K562 (cell line): ENCODE results near the gene MLLT3. TPM values are rescaled to one million over a fixed set of nuclear protein-coding genes. Genes with fewer than 3 reads are reported as not detected.

Experiments
- ATAC-seq: fragments of 200-7000 bp; cut with Tn5 transposase; 3 replicates; pipeline ENCODE4 v1.9.1; 2020; ENCODE audit warnings: moderate library complexity
- BruUV-seq: library from RNA; stranded (reverse); fragments of 400-500 nt; replicated peaks from 2 replicates; lab custom pipeline; 2021; lab: Mats Ljungman, UMichigan
- CTCF ChIA-PET: fragments of 300-600 bp; formaldehyde crosslinking; extraction: SDS; loops from one replicate; lab custom pipeline; 2021; ENCODE audit warnings: low intra/inter-chr PET ratio; lab: Yijun Ruan, JAX
- POLR2A ChIA-PET: fragments of 300-600, 350-650 bp; sonication (Branson Sonifier 250); formaldehyde crosslinking; extraction: SDS; loops from one replicate; lab custom pipeline; 2021; ENCODE audit warnings: antibody characterized with exemption, inconsistent platforms; lab: Yijun Ruan, JAX
- DNase-seq, 4 experiments: peaks; one replicate each; pipeline versions ENCODE4 v3.0.0 to v3.0.0-alpha.2; 2011 to 2018; ENCODE audit warnings: low spot score in 3 of 4, mixed read lengths in 3 of 4; ENCODE audit errors: extremely low read depth in 1 of 4
- FAIRE-seq: peaks from 2 replicates; lab custom pipeline; 2011; peaks lifted over from hg19 to GRCh38; lab: Jason Lieb, UNC
- H2AFZ ChIP-seq: 2 replicates; pipeline ENCODE4 v1.6.0; 2011; ENCODE audit warnings: low read depth, low read length, control low read depth, inconsistent platforms
- H3K27ac ChIP-seq: fragments of 200-600 bp; 3 replicates; pipeline ENCODE4 v1.8.0; 2011; ENCODE audit warnings: low read depth, mild to moderate bottlenecking, control low read depth, inconsistent platforms, low read length, moderate library complexity, mixed read lengths; ENCODE audit errors: extremely low read depth
- H3K27me3 ChIP-seq, 2 experiments: fragments of 300-600 bp in 1 of 2; 2 replicates in 1 of 2; 3 replicates in 1 of 2; pipeline versions ENCODE4 v1.6.0 to v1.8.0; 2011; ENCODE audit warnings: inconsistent platforms in 2 of 2, low read length in 2 of 2, mild to moderate bottlenecking in 1 of 2, mixed read lengths in 1 of 2, moderate library complexity in 1 of 2; ENCODE audit not compliant: control insufficient read depth in 2 of 2, insufficient read depth in 2 of 2
- H3K36me3 ChIP-seq: fragments of 300-600 bp; 3 replicates; pipeline ENCODE4 v1.8.0; 2011; ENCODE audit warnings: mild to moderate bottlenecking, low read length, inconsistent platforms; ENCODE audit not compliant: control insufficient read depth, insufficient read depth
- H3K4me1 ChIP-seq, 2 experiments: fragments of 200-600 bp in 1 of 2; replicated peaks in 1 of 2; 2 replicates in 1 of 2; 3 replicates in 1 of 2; pipeline versions ENCODE4 v1.5.1 to v1.8.0; 2011; ENCODE audit warnings: inconsistent platforms in 2 of 2, low read length in 2 of 2, mild to moderate bottlenecking in 1 of 2, mixed read lengths in 1 of 2, moderate library complexity in 1 of 2; ENCODE audit not compliant: control insufficient read depth in 2 of 2, insufficient read depth in 2 of 2
- H3K4me2 ChIP-seq: 2 replicates; pipeline ENCODE4 v1.6.1; 2011; ENCODE audit warnings: low read length, control low read depth, inconsistent platforms, mixed read lengths; ENCODE audit not compliant: insufficient read depth
- H3K4me3 ChIP-seq: fragments of 200-600 bp; sonication (generic), shearing (Covaris generic); 2 replicates; pipeline ENCODE4 v1.5.1; 2016; ENCODE audit warnings: control low read depth, inconsistent platforms
- H3K79me2 ChIP-seq: fragments of 200-600 bp; 3 replicates; pipeline ENCODE4 v1.8.0; 2011; ENCODE audit warnings: low read length, inconsistent platforms; ENCODE audit not compliant: control insufficient read depth, insufficient read depth
- H3K9ac ChIP-seq, 2 experiments: 2 replicates each; pipeline versions ENCODE4 v1.6.0 to v1.6.1; 2011; ENCODE audit warnings: low read depth in 2 of 2, low read length in 2 of 2, control low read depth in 1 of 2, inconsistent platforms in 1 of 2, mild to moderate bottlenecking in 1 of 2, mixed read lengths in 1 of 2; ENCODE audit not compliant: insufficient read depth in 1 of 2
- H3K9me1 ChIP-seq: one replicate; pipeline ENCODE4 v1.6.0; 2011; ENCODE audit warnings: inconsistent platforms, mild to moderate bottlenecking, low read length, moderate library complexity; ENCODE audit not compliant: control insufficient read depth, insufficient read depth
- H3K9me3 ChIP-seq: replicated peaks from 2 replicates; pipeline ENCODE4 v1.5.1; 2011; ENCODE audit warnings: low read depth, low read length, inconsistent platforms; ENCODE audit not compliant: control insufficient read depth, insufficient read depth
- H4K20me1 ChIP-seq: replicated peaks from 2 replicates; pipeline ENCODE4 v1.6.1; 2011; ENCODE audit warnings: low read length, inconsistent platforms, mixed read lengths; ENCODE audit not compliant: control insufficient read depth, insufficient read depth
- DPF2 ChIP-seq: fragments of 450-650 bp; IDR thresholded peaks from 2 replicates; pipeline ENCODE4 v1.6.1; 2016
- GTF2E2 ChIP-seq: fragments of 200-800 bp; sonication (Bioruptor generic); IDR thresholded peaks from 2 replicates; pipeline ENCODE4 v1.6.1; 2016; ENCODE audit warnings: missing genetic modification characterization, missing compliant biosample characterization
- HLTF ChIP-seq: fragments of 450-650 bp; IDR thresholded peaks from 2 replicates; pipeline ENCODE4 v1.6.1; 2016
- HOXB6 ChIP-seq: fragments of 250-450 bp; sonication (Bioruptor Pico); IDR thresholded peaks from 2 replicates; pipeline ENCODE4 v1.5.1; 2022; ENCODE audit warnings: mild to moderate bottlenecking, borderline replicate concordance
- IRF2 ChIP-seq: sonication (generic); formaldehyde crosslinking; IDR thresholded peaks from 2 replicates; pipeline ENCODE4 v1.8.1; 2022; ENCODE audit warnings: mild to moderate bottlenecking, missing genetic modification reagents
- KAT2B ChIP-seq: IDR thresholded peaks from one replicate; pipeline ENCODE4 v1.6.1; 2012; ENCODE audit warnings: low read depth, mild to moderate bottlenecking, control low read depth, inconsistent platforms, low read length, moderate library complexity
- PRPF4 ChIP-seq: fragments of 200-400 bp; formaldehyde crosslinking; IDR thresholded peaks from one replicate; pipeline ENCODE4 v1.6.1; 2017; ENCODE audit warnings: low read length, low read depth, mild to moderate bottlenecking; ENCODE audit not compliant: insufficient read depth, poor library complexity, severe bottlenecking
- RFX1 ChIP-seq: fragments of 450-650 bp; IDR thresholded peaks from 2 replicates; pipeline ENCODE4 v1.6.1; 2016; ENCODE audit warnings: mild to moderate bottlenecking, moderate library complexity
- SNRNP70 ChIP-seq: fragments of 200-400 bp; formaldehyde crosslinking; optimal IDR thresholded peaks from 2 replicates; pipeline ENCODE3; 2017; ENCODE audit warnings: low read depth, low read length
- ZFP36 ChIP-seq: fragments of 150-350 bp; IDR thresholded peaks from 2 replicates; pipeline ENCODE4 v1.6.1; 2018; ENCODE audit warnings: low read length, low read depth; ENCODE audit not compliant: partially characterized antibody
- ZNF165 ChIP-seq: fragments of 250-450 bp; sonication (Bioruptor Pico); IDR thresholded peaks from 2 replicates; pipeline ENCODE4 v1.4.0; 2020; ENCODE audit warnings: borderline replicate concordance
- WGBS: fragments of 100-300 bp; shearing (Covaris generic); methylation state at CpG from one replicate; pipeline ENCODE4 v1.1.6; 2016; ENCODE audit warnings: low coverage, mixed read lengths; ENCODE audit not compliant: insufficient coverage; ENCODE audit errors: missing lambda C conversion rate; 5-methylcytosine and 5-hydroxymethylcytosine counted together
- in situ Hi-C: fragments of 300-500 bp; cut with MboI; formaldehyde crosslinking; loops from 4 replicates; pipeline ENCODE4 v1.15.0; 2018; ENCODE audit warnings: inconsistent platforms, mixed read lengths
- intact Hi-C: fragments of 100-400 bp; cut with micrococcal nuclease; formaldehyde crosslinking; loops from 2 replicates; pipeline ENCODE4 v1.14.2; 2022
- polyA plus RNA-seq, 8 experiments: library from polyadenylated mRNA; depleted of rRNA in 4 of 8; stranded (reverse) in 5 of 8; unstranded in 3 of 8; fragments of >200 nt; fragmentation: Nextera tagmentation in 2 of 8; fragmentation: Illumina TruSeq in 1 of 8; extraction: Ambion mirVana in 2 of 8; extraction: Trizol in 1 of 8; gene quantifications; 2 replicates each; pipeline versions ENCODE4 v1.2.1 to v1.2.3, GENCODE V29; 2011 to 2014; ENCODE audit warnings: inconsistent platforms in 1 of 8, missing spikeins in 1 of 8
- total RNA-seq, 7 experiments: library from RNA; depleted of rRNA in 6 of 7; stranded (reverse); fragments of >200 nt in 6 of 7; fragmentation: Illumina TruSeq in 2 of 7; extraction: Trizol in 2 of 7; gene quantifications; 2 replicates each; pipeline versions ENCODE4 v1.2.1 to v1.2.3, GENCODE V29; 2011 to 2021; ENCODE audit warnings: low replicate concordance in 1 of 7

The MLLT3 gene
- total and polyA plus RNA-seq, 9 of the 15 experiments (the other 6 are each of a cell fraction or from before 2014, with no cell fraction given): 0.07 to 0.42 (median 0.22) TPM; not detected in 4

GRCh38 chr9:20552874-20553557, 69.3 kb downstream of the MLLT3 start:
- Histone ChIP-seq H3K4me1 (no peaks in the 10 kb centered on the region), H3K36me3 (no peaks in the 10 kb centered on the region), H4K20me1 (no peaks in the 10 kb centered on the region), H3K27me3 (no peaks in the 10 kb centered on the region), H3K4me2 (no peak overlapping the region), H3K27ac (no peak overlapping the region), H2AFZ (no peak overlapping the region), H3K9ac (no peak overlapping the region), H3K9me1 (no peaks in the 10 kb centered on the region), H3K9me3 (no peaks in the 10 kb centered on the region), H3K4me3 (no peak overlapping the region), H3K79me2 (no peaks in the 10 kb centered on the region)
- no peak for TF ChIP-seq SNRNP70
- no peak for TF ChIP-seq ZNF165 (CRISPR knock-in tag)
- no peak for TF ChIP-seq PRPF4
- TF ChIP-seq IRF2 (CRISPR knock-in tag): no peak
- no peak for TF ChIP-seq GTF2E2 (tag)
- TF ChIP-seq DPF2: no peak
- no peak for TF ChIP-seq HOXB6 (CRISPR knock-in tag)
- TF ChIP-seq ZFP36: no peak
- no peak for TF ChIP-seq KAT2B
- TF ChIP-seq RFX1: no peak
- TF ChIP-seq HLTF: no peak
- ChIA-PET CTCF (no interaction called here), POLR2A (interaction anchor here (0.6 kb wide), 1 partner anchor 41 kb away, joined by 3 read pairs; no protein-coding TSS in a partner anchor)
- 0% methylated on average over 3 of the region's 3 CpGs for WGBS
- in situ Hi-C loops (no loop called here), intact Hi-C loops (no loop called here)
- no peak for FAIRE-seq
- no TSS peak for BruUV-seq
- ATAC-seq: no peak
- no peak for DNase-seq
